Activated CD4-positive, alpha-beta T cell treated with anti-CD3 and anti-CD28 coated beads, Interleukin-2, Interleukin-6, amounts not matched to agents 100 ng/mL and 50 ng/mL, durations not matched to agents 16 hours and 8 hours (primary cell): Measurements from ENCODE around the gene XPO4.

Experiments used
- DNase-seq: peaks from one replicate; pipeline ENCODE4 v3.0.0-alpha.2; 2020

XPO4 gene

DNA sequence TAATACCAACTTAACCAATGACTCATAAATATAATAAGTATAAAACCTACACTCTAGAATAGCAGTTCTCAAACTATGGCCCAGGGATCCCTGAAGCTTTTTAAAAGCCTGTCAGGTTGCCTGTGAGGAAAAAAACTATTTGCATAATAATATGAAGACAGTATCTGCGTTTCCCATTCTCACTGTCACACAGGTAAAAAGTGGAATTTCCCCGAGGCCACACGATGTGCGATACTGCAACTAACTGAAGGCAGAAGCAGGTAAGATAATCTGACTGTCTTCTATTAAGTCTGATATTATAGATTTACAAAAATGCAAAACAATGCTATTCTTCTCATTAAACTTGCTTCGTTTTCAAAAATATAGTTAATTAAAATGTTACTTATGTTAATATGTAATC, 76.2 kb downstream of the XPO4 start:
- no peak for DNase-seq

DNA sequence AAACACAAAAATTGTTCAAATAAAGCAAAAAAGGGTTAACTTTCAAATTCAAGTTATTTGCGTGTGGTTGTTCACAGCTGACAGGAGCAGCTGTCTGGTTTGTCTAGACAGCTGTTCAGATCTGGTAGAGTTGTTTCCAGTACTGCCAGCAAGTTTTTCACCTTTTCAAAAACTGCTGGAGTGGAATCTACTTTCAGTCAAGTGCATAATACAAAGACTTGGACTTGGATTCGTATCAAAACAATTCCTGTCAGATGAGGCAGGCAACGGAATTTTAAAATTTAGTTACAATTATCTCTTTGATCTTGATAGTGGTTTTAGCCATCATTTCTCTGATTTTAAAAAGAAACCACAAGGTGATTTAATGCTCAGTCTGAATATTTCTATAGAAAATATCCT, 77.1 kb downstream of the XPO4 start:
- no peak for DNase-seq

DNA sequence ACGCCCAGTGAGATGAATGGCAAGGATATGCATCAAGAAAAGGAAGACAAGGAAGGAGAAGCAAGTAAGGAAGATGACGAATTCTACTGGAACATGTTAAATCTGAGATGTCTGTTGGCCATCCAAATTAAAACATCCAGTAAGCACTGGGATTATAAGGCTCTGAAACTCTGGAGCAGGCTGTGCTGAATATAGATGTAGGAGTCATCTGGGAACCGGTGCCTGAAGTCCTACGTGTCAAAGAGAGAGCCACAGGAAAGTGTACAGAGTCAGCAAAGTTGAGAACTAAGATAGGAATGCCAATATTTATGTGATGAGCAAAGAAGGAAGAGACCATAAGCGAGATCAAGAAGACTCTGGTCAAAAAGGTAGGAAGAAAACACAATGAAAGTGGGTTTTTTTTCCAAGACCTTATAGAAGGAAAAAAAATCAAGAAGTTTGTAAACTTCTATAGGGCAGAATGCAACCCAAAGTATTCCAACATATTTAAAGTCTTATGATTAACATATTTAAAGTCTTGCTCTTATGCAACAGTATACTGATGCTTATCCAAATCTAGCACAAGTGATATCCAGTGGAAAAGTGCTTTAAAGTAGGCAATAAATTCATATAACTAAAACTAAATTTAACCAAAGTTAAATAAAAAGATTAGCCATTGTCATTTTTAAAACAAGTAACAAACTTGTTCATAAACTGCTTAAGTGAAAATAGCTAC, 77.6 kb downstream of the XPO4 start:
- DNase-seq: no peak

DNA sequence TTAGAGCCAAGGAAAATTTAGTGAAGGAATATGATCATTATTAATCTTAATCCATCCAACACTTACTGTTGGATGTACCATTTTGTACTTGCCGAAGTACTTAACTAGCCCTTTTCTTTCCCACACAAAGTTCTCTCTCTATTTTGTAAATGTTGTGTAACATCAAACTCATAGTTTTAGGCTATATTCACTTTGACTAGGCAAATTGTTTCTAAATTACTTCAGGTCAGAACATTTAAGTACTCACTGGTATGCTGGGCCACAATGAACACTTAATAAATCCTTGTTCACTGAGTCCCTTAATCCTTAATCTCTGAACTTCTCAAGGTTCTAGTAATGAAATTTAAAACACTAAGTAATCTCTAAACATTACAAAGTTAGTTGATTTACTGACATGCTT, 79.5 kb downstream of the XPO4 start:
- DNase-seq: no peak

DNA sequence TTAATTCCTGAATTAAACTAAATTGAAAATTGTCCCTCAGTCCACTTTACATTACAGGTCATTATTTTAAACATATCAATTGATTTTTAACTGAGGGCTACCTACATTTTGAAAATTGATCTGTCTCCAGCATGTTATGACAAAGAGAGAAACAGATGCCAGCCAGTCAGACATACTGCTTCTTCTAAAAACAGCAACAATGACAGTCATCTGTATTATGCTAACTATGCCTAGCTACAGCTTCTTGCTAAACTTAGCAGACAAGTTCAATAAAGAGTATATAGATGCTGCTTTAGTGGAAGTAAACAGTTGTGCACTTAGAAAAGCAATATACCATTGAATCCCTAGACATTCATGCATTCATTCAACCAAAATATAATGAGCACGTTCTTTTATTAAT, 80.1 kb downstream of the XPO4 start:
- DNase-seq: no peak

DNA sequence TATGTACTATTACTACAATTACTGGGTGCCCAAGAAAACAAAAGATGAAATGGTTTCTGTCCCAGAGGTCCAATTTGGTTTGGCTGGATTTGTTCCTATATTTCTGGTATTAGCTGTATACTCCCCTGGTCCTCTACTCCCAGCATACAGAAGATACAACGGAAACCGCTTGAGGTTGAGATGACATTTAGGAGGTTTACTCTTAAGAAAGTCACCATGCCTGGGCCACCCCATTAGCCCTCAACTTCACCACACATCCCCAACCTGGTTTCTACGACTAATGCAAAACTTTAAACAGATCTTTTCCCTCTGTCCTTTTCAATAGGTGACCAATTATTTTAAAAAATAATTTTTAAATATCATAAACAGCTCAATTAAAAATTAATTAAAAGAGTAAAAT, 82.8 kb downstream of the XPO4 start:
- DNase-seq: no peak

DNA sequence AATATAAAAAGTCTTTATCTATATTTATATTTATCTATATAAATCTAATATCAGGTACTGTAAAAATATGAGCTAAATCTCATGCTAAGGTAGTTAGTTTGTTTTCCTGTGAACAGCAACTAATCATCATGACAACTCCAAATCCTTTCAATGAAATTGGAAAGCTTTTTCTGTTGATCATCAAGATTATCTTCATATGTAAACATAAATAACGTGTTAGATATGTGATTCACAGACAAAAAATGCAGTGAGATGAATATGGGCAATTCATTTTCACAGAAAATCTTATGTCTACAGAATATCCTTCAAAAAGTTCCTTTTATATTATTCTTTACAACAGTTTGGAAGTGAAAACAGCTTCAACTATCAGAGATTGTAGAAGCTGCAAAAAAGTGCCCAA, 87.1 kb downstream of the XPO4 start:
- DNase-seq: no peak

DNA sequence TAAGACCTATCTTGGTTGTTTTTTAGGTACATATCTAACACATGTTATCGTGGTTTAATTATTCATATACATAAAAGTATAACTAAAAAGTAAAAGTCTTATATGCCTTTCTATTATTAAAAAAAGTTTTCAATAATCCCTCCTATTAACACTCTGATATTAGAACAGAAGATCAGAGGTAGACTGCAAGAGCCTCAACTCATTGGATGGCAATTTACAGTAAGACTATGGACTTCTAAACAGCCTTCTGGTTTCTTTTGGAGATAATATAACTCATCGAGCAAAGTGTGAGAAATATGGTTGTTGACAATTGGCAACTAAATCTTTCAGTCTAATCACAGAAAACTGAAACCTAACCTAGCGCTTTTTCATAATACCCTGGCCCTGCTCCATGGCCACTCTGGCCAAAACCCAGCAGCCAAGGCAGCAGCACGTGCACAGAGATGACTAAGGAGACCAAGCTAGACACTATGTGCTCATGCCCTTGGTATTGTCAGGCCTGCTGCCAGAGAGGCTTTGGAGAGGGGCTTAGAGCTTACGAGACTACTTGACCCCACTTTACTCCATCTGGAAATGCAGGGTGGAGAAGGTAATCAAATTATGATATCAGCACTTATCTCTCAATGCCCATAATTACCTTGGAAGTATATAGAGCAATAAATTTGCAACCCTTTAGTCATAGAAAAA, 88.2 kb downstream of the XPO4 start:
- no peak for DNase-seq

DNA sequence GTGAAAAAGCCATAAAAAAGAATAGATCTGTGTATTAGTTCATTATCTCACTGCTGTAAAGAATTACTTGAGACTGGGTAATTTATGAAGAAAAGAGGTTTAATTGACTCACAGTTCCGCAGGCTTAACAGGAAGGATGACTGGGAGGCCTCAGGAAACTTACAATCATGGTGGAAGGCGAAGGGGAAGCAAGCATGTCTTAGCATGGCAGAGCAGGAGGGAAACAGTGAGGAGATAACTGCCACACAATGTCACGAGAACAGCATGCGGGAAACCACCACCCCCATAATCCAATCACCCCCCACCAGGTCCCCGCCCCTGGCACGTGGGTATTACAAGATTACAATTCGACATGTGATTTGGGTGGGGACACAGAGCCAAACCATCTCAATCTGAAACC, 89.7 kb downstream of the XPO4 start:
- no peak for DNase-seq

DNA sequence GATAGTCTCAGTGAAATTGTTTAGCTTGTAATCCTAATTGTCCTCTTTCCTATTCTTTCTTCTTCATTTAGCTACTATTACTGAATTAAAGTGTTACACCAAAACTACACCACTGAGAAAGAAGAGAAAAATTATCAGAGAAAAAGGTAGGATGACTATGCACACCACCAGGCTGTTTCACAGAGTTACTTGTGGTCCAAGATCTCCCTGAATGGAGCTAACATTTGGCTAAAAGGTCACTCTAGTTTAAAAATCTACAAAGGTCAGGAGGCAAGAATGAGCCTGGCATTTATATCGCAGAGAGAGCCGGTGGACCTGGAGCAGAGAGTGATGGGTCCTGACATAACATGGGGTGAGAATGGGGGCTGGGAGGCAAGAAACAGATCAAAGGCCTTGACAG, 91.7 kb downstream of the XPO4 start:
- no peak for DNase-seq

DNA sequence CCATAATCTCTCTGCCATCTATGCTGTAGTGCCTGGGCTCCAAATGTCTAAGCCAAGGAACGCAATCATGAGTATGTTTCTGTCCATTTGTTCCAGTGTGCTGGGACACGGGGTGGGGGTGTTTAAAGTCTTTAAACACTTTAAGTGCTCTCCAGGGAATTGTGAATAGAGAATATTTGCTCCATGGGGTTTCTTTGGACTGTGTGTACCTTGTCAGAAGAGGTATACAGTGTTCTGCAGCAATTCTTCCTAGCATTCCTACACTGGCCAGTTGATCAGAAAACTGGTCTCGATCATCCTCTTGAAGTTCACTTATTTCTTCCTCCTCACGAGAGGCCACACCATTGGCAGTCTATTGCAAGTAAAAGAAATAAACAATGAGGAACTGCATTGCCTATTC, 93.7 kb downstream of the XPO4 start:
- DNase-seq: no peak

DNA sequence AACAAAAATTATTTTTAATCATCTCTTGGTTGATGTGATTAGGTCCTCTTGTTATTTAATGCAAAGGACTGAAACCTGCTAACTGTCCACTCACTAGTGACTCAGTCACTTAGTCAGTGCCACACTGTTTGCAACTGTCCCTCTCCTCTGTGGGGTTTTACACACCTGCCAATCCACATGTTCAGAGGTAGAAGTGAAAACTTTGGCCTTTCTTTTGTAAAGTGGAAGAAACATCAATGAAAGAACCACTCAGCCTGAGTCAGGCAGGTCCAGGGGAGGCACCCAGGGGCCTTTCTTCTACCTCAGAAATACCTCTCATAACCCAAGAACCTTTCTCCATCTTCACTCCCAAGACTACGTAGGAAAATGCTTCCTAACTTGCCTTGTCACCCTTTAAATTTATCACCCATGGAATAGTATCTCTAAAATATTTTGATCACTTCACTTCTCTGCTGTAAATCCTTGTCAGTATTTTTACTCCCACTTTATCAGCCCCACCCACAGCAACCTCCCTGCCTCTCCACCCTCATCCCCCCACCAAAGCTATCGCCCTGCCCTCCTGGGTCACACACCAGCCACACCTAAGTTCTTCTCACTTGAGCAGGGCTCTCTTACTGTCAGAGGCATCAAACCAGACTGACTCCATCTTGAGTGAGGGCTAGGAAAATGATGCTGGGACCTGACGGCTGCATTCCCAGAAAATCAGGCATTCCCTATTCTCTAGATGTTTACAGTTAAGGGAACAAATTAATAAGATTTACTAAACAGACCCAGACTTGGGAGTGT, 99.2 kb downstream of the XPO4 start:
- DNase-seq: no peak

DNA sequence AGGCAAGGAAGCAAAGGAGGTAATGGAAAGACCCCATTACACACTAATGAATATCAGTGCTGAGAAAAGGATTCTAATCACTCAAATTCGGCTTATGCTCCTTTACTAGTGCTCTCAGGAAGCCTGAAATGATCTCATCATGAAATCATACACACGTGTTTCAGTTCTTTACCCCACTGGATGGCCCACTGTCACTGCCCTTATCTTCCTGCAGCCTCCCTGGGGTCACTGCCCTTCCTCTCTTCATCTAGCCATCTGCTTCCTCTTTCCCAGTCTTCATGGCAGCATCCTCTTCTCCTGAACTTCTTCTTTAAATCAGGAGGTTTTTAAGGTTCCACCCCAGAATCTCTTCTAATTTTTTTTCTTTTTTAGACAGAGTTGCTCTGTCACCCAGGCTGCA, 100.8 kb downstream of the XPO4 start:
- no peak for DNase-seq

DNA sequence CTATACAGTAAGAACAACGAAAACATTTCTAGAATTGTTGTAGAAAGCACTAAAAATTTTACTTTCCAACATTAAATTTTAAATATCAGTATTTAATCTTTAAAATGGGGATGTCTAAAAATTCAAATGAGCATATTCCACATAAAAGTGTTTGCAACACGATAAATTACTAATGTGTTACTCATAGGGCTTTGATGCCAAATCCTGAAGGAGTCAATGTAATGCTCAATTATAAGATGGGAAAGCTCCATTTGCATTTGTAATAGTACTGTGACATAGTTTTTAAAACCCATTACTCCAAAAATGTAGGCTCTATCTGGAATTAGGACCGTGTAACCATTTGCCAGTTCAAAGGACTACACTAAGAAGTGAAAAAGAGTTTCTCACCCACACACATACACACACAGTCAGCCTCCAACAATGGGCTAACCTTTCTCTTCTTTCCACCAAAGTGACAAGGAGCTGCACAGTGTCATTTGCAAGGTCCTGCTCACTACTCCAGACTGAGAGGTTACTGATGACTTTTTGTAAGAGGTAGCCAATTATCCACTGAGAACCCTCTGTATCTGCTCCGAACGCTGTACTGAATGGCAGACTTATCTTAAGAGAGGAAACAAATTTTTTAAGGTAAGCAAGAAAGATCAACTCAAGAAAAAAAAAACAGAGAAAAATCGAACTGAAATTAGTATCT, 102.7 kb downstream of the XPO4 start:
- DNase-seq: no peak

DNA sequence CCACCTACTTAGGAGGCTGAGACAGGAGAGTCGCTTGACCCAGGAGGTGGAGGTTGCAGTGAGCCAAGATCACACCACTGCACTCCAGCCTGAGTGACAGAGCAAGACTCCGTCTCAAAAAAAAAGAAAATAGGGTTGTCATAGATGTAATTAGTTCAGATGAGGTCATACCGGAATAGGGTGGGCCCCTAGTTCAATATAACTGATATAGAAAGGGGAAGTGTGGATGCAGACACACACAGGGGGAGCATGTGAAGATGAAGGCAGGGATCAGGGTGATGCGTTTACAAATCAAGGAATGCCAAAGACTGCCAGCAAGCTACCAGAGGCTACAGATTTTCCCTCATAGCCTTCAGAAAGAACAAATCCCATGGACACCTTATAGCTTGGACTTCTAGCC, 104.5 kb downstream of the XPO4 start:
- no peak for DNase-seq

DNA sequence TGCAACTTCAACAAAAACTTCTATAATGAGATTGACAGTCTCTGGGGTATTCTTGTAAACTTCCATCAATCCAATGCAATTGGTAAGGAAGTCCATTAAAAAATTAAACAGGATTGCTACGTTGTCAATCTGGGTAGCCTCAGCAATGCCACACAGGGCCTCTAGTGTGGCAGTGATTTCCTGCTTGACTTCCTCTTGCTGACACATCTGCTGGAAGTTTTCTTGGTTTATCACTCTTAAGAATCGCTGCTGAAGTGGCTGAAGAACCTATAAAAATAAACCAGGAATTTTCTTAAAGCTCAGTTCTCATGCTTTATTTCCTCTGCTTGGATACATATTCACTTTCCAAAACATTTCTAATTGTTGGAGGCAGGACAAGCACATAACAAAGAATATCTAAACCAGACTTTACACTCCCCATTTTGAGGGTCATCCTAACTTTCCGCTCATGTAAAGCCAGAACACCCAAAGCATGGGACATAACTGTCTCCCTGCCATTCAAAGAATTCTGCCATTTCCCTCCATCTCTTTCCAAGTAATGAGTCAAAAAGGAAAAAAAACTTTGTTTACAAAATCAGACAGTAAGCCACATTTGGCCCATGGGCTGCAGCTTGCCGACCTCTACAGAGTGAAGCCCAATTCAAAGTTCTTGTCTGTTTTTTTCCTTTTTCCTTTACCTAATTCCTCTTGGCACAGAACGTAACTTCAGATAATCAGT, 105.6 kb downstream of the XPO4 start:
- DNase-seq: no peak

DNA sequence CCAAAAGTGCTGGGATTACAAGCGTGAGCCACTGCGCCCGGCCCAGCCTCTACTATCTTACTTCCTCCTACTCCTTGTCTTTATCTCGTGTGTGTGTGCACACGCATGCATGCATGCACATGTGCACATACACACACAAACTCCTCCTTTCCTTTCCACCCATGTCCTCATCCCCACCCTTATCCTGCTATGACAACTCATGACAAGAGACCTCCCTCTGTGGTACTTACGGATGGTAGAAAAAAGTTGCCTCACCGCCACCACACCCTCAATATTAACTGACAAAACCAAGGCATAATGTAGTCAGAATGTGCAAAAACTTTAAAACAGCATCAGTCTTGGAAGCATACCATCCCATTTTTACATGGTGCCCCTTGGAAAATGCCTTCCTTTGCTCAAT, 112.9 kb downstream of the XPO4 start:
- no peak for DNase-seq

DNA sequence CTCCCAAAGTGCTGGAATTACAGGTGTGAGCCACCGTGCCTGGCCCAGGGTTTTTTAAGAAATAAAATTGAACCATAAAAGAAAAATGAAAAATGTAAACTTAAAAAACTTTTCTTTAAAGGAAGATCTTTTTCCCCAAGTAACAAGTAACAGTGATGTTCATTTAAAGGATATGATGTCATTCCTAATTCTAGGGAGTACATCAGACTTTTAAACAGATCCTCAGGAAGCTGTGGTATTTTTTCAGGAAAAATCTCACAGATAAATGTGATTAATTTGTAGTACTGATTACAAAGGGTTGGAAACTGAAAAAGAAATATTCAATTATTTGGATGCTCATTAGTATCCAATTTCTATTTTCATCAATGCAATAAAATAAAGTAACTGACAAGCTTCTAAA, 114.2 kb downstream of the XPO4 start:
- no peak for DNase-seq

DNA sequence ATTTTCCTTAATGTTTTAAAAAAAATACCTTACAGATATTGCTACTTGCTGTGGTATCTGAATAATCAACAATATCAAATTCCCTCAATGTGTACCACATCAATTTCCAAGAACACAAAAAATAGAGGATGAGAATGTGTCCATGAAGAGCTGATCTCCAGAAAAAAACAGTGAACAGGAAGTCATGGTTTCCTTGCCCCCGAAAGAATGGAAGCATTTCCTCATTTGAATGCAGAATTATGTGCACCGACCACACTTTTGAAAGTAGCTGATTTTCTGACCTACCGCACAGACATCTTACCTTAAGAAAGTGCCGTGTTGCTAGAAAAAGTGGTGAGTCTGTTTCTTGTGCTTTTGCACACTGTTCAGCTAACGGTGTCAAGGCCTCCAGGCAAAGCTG, 115.4 kb downstream of the XPO4 start:
- no peak for DNase-seq

DNA sequence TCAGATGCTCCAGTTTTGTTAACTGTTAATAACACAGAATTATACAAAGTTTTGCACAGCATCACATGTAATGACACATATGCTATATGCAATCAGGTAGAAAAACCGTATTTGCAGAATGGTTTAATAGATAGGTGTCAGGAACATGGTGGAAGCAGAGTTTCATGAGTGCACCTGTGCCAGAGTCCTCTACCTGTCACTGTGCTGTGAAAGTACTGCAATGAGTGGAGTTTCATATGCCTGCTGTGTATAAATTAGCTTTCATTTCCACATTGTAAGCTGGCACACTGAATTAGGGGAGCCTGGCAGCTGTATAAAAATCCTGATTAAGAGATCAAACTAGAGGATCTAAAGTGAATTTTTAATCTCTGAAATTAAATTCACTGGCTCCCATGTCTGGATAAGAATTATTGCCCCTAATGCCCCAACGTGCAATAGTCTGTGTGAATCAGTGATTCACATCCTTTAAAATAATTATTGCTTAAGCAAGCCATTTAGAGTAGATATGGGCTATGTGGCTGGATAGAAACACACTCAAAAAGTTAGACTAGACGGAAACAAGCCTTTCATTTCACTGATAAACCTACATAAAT, 120.3 kb downstream of the XPO4 start:
- no peak for DNase-seq

DNA sequence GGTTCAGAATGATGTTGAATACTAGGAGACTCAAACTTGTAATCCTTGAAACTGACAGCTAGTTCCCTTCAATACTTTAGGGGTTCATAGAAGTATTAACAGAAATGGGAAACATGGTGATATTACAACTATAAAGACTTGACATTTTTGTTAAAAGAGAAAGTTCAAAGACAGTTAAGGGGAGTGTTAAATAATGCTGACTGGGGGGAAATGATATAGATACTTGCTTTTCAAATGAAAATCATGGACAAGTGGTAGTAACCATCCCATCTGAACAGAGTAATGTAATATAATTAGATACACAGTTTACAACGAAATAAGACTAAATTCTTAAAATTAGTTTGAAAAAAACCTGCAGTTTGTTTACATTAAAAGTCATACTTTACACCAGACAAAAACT, 122.2 kb downstream of the XPO4 start:
- DNase-seq: no peak

DNA sequence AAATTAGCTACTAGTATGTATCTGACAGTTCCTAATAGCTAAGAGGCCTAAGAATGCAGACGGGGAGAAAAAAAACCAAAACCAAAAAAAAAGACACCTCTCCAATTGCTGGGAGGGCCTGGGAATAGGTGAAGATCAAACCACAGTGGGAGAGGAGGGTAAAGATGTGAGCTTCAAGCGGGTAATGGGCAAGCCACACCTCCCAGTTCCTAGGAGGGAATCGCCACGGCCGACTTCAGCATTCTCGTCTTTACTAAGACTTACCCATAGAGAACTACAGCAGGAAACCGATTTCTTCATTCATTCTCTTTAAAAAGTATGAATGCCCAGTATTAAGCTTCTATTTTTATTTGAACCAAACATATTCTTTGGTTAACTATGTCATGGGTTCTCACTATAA, 123.1 kb downstream of the XPO4 start:
- DNase-seq: no peak

DNA sequence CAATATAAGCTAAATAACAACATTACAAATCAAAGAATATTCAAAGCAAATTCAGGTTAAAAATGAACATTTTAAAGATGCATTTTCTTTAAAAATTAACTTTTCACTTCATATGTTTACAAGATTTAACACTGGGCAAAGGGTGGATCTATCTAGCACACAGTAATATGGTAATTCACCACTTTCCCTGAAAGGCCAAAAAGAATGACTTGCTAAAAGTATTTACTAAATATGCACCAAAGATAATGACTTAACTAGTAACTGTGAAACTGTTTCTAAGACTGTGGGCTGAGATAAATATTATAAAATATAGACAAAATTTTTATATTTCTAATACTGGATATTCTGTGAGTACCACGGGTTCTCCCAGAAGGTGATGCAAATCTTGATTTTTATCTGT, 124.2 kb downstream of the XPO4 start:
- no peak for DNase-seq
